Endothelial cell of umbilical vein (primary cell): ENCODE measurements around the gene ZNF438.

Experiments used
- EZH2 ChIP-seq: IDR thresholded peaks from 2 replicates; pipeline ENCODE4 v1.6.1; 2012; ENCODE audit warnings: borderline replicate concordance, low read depth, mild to moderate bottlenecking, moderate library complexity, low read length, inconsistent platforms; ENCODE audit not compliant: severe bottlenecking
- MYC ChIP-seq: IDR thresholded peaks from one replicate; pipeline ENCODE4 v1.6.1; 2011; ENCODE audit warnings: mild to moderate bottlenecking, low read depth, low read length
- POLR2A ChIP-seq: IDR thresholded peaks from 2 replicates; pipeline ENCODE4 v1.6.1; 2012; ENCODE audit warnings: low read depth, mild to moderate bottlenecking, control low read depth, low read length
- POLR2AphosphoS5 ChIP-seq: IDR thresholded peaks from 2 replicates; pipeline ENCODE4 v1.6.1; 2012; ENCODE audit warnings: low read depth, mild to moderate bottlenecking, control low read depth, low read length, moderate library complexity; ENCODE audit not compliant: insufficient read depth
- TF ChIP-seq, protein P1 (sequence below), 2 donors: IDR thresholded peaks; 1 replicate in 1 of 2; 2 replicates in 1 of 2; pipeline ENCODE4 v1.5.1; 2011; ENCODE audit warnings: low read length in 2 of 2, mild to moderate bottlenecking in 2 of 2, moderate library complexity in 2 of 2, control low read depth in 1 of 2, inconsistent platforms in 1 of 2, low read depth in 1 of 2; ENCODE audit not compliant: insufficient read depth in 1 of 2; ENCODE audit errors: extremely low read depth in 1 of 2
- TF ChIP-seq, protein P2 (sequence below): IDR thresholded peaks from 2 replicates; pipeline ENCODE4 v1.6.1; 2011; ENCODE audit not compliant: insufficient read depth, insufficient read length

DNA sequence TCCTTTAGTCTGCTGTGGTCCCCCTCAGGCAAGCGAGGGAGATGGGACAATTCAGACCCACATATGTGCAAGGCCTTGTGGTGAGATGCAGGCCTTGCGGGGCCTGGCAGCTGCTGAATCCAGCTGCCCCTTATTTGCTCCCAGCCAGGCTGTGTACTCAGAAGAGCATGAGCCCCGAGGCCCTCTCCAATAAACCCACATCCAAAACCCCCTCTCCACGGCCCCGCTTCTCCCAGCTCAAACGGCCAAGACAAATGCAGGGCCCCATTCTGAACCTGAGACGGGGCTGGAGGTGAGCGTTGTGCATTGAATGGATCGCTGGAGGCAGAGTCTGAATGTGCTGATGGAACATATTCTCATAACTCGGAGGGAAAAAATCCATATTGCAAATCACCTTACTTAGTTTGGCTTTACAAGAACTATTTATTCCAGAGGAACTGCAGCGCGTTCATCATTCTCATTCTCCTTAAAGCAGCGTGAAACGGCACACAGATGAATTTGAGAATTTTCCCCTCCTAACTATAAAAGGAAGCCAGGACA lies 232.9 kb downstream of the ZNF438 start:
- TF ChIP-seq, protein P1, sequence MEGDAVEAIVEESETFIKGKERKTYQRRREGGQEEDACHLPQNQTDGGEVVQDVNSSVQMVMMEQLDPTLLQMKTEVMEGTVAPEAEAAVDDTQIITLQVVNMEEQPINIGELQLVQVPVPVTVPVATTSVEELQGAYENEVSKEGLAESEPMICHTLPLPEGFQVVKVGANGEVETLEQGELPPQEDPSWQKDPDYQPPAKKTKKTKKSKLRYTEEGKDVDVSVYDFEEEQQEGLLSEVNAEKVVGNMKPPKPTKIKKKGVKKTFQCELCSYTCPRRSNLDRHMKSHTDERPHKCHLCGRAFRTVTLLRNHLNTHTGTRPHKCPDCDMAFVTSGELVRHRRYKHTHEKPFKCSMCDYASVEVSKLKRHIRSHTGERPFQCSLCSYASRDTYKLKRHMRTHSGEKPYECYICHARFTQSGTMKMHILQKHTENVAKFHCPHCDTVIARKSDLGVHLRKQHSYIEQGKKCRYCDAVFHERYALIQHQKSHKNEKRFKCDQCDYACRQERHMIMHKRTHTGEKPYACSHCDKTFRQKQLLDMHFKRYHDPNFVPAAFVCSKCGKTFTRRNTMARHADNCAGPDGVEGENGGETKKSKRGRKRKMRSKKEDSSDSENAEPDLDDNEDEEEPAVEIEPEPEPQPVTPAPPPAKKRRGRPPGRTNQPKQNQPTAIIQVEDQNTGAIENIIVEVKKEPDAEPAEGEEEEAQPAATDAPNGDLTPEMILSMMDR (IDR thresholded peaks at IDR 0.05; ENCODE audit: extremely low read depth in 1 of 2, insufficient read depth in 1 of 2, low read depth in 1 of 2, low read length in 2 of 2) = no peak
- TF ChIP-seq, protein P2, sequence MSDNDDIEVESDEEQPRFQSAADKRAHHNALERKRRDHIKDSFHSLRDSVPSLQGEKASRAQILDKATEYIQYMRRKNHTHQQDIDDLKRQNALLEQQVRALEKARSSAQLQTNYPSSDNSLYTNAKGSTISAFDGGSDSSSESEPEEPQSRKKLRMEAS = no peak
- TF ChIP-seq MYC (no peak), POLR2AphosphoS5 (no peak), POLR2A (no peak), EZH2 (no peak)
